Measurements from ENCODE around the gene PUDP. TPM values are rescaled to one million over a fixed set of nuclear protein-coding genes. Genes with fewer than 3 reads are reported as not detected.
A peak's percentile ranks its signal among the peaks of the same experiment; 100 is the strongest.

PUDP gene
- total RNA-seq, 3 donors from 2014 or later, result 6.2 to 20.3 (median 17.9) TPM

DNA sequence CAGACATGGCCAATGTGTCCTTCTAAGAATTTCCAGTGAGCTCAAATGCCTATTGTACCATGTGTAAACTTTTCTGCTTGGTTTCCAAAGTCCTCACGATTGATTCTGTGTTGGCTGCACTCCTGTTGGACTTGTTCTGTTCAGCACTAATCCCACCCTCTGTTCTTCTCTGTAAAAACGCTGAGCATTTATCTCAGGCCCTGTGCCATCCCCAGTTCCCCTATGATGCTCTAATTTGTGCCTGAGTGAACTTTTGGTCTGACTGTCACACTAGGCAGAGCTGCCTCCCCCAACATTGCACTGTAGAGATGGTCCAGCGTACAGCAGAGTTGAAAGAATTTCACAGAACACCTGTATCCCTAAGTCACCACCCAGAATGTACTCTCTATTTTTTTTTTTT lies 76.6 kb downstream of the PUDP start:
- Histone ChIP-seq H3K27ac (no peak overlapping the region), H3K4me1 (no peaks in the 10 kb centered on the region), H3K27me3 (no peaks in the 10 kb centered on the region), H3K9me3 (no peaks in the 10 kb centered on the region), H3K4me3 (no peak overlapping the region), H3K36me3 (no peaks in the 10 kb centered on the region)
- TF ChIP-seq POLR2AphosphoS5 (IDR thresholded peaks at IDR 0.05) (no peak), POLR2A (IDR thresholded peaks at IDR 0.05) (no peak)
- TF ChIP-seq, protein P1, sequence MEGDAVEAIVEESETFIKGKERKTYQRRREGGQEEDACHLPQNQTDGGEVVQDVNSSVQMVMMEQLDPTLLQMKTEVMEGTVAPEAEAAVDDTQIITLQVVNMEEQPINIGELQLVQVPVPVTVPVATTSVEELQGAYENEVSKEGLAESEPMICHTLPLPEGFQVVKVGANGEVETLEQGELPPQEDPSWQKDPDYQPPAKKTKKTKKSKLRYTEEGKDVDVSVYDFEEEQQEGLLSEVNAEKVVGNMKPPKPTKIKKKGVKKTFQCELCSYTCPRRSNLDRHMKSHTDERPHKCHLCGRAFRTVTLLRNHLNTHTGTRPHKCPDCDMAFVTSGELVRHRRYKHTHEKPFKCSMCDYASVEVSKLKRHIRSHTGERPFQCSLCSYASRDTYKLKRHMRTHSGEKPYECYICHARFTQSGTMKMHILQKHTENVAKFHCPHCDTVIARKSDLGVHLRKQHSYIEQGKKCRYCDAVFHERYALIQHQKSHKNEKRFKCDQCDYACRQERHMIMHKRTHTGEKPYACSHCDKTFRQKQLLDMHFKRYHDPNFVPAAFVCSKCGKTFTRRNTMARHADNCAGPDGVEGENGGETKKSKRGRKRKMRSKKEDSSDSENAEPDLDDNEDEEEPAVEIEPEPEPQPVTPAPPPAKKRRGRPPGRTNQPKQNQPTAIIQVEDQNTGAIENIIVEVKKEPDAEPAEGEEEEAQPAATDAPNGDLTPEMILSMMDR (IDR thresholded peaks at IDR 0.05), result no peak
- intact Hi-C loops (cut with DNase I; ENCODE audit: low total_unique reads), result no loop called here
- no peak for DNase-seq (ENCODE audit: low spot score in 2 of 2)

DNA sequence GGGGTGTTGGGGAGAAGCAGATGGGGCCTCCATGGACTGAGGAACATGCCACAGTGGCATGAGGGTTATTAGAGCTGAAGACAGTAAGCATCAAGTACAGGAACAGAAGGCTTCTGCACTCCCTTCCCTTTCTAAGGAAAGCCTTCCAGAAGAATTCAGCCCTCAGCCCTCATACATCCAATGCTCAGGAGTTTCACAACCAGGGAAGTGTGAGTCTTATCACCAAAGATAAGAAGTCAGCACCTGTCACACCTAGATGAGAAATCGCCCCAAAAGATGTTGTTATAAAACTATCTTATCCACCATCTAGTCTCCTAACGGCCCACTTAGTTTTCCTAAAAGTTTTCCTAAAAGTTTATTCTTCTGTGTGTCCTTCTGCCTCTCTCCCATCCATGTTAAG lies 78.4 kb downstream of the PUDP start:
- H3K27me3 ChIP-seq, result no peaks in the 10 kb centered on the region
- no peak overlapping the region for H3K27ac ChIP-seq
- intact Hi-C loops (cut with DNase I; ENCODE audit: low total_unique reads), result no loop called here
- no peaks in the 10 kb centered on the region for H3K4me1 ChIP-seq
- TF ChIP-seq POLR2AphosphoS5 (IDR thresholded peaks at IDR 0.05), result no peak
- TF ChIP-seq POLR2A (IDR thresholded peaks at IDR 0.05), result no peak
- TF ChIP-seq, protein P1 (IDR thresholded peaks at IDR 0.05), result no peak
- no peak for DNase-seq (ENCODE audit: low spot score in 2 of 2)
- H3K36me3 ChIP-seq, result no peaks in the 10 kb centered on the region
- H3K4me3 ChIP-seq, result no peak overlapping the region
- H3K9me3 ChIP-seq, result no peaks in the 10 kb centered on the region

DNA sequence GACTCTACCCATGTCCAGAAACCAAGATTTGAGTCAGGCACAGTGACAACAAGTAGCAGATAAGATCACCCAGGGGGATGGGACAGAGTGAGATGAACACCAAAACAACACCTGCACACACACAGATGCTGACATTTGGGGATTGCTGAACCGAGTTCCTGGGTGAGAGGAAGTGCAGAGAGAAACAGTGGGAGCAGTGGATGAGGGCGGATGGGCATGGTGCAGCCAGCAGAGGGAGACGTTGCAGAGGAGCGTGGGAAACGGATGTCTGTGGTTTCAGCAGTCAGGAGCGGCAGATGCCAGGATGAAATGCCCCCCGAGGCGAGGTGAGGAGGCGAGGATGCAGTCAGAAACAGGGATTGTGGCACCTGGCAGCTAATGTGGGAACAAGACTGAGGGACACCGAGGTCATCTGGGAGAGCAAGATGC lies 79.0 kb downstream of the PUDP start:
- Histone ChIP-seq H3K4me1 (no peaks in the 10 kb centered on the region), H3K36me3 (no peaks in the 10 kb centered on the region), H3K27ac (no peak overlapping the region), H3K4me3 (no peak overlapping the region), H3K27me3 (no peaks in the 10 kb centered on the region), H3K9me3 (no peaks in the 10 kb centered on the region)
- no peak for TF ChIP-seq POLR2A (IDR thresholded peaks at IDR 0.05)
- TF ChIP-seq, protein P1 (IDR thresholded peaks at IDR 0.05), result peak in 1 of 3 donors; percentile 31
- TF ChIP-seq POLR2AphosphoS5 (IDR thresholded peaks at IDR 0.05), result no peak
- peak in 1 of 2 donors; percentile 22 for DNase-seq (ENCODE audit: low spot score in 2 of 2)
- intact Hi-C loops (cut with DNase I; ENCODE audit: low total_unique reads), result no loop called here

DNA sequence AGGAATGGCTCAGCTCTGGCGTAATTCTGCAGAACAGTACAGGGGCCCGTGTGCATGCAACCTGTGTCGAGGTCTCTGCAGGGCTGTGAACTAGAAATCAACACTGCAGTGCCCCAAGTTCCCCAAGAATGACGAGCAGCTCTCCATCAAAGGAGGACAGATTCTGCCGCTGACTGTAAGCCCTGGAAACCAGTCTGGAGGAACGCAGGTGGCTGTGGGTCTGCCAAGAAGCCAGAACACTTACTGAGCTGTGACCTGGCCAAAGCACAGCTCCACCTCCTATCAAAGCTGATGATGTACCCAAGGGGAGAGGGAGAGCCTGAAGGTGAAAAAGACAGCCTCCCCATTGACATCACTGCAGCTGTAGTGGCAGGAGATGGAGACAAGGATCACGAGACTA lies 80.7 kb downstream of the PUDP start:
- Histone ChIP-seq H3K9me3 (no peaks in the 10 kb centered on the region), H3K27ac (no peak overlapping the region), H3K27me3 (no peaks in the 10 kb centered on the region), H3K4me1 (no peaks in the 10 kb centered on the region), H3K36me3 (no peaks in the 10 kb centered on the region), H3K4me3 (no peak overlapping the region)
- no peak for TF ChIP-seq POLR2AphosphoS5 (IDR thresholded peaks at IDR 0.05)
- intact Hi-C loops (cut with DNase I; ENCODE audit: low total_unique reads), result no loop called here
- DNase-seq (ENCODE audit: low spot score in 2 of 2), result no peak

DNA sequence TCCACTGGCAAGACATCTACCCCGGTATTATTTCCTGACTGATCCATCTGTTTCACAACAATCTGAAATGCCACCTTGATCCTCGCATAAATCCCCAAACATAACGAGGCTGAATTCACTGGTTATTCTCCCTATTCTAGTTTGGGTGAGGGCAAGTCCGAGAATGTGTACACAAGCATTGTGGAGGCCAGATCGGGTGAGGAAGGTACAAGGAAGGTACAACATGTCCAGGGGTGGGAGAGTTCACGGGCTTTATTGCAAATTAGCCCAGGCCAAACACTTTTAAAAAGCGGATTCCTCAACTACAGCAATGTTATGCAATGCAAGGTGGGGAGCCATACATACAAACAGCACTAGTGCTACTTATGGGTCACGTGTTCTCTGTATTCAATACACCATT lies 82.5 kb downstream of the PUDP start:
- Histone ChIP-seq H3K4me1 (no peaks in the 10 kb centered on the region), H3K9me3 (no peaks in the 10 kb centered on the region), H3K36me3 (no peaks in the 10 kb centered on the region), H3K27me3 (no peaks in the 10 kb centered on the region), H3K27ac (no peak overlapping the region), H3K4me3 (no peak overlapping the region)
- no peak for DNase-seq (ENCODE audit: low spot score in 2 of 2)
- intact Hi-C loops (cut with DNase I; ENCODE audit: low total_unique reads), result no loop called here
- TF ChIP-seq, protein P1 (IDR thresholded peaks at IDR 0.05), result no peak
- no peak for TF ChIP-seq POLR2A (IDR thresholded peaks at IDR 0.05)
- no peak for TF ChIP-seq POLR2AphosphoS5 (IDR thresholded peaks at IDR 0.05)

DNA sequence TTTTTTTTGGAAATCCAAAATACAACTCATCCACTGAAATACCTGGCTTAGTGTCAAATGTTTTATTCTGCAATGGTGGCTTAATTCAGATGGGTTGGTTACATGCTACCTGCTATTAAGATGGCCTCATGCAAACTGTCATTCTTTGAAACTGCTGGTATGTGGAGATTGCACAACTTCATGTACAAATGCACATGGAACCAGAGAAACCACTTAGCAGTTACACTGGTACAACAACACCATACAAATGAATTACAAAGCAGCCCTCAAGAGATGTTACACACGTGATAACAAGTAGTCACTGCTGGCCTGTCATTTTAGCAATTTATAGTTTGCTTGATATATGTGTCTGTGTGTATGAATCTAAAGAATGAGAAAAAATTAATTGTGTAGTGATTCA lies 85.0 kb downstream of the PUDP start:
- DNase-seq (ENCODE audit: low spot score in 2 of 2), result no peak
- no peak overlapping the region for H3K27ac ChIP-seq
- H3K4me3 ChIP-seq, result no peak overlapping the region
- H3K4me1 ChIP-seq, result no peaks in the 10 kb centered on the region
- no peaks in the 10 kb centered on the region for H3K9me3 ChIP-seq
- H3K36me3 ChIP-seq, result no peaks in the 10 kb centered on the region
- intact Hi-C loops (cut with DNase I; ENCODE audit: low total_unique reads), result no loop called here
- no peaks in the 10 kb centered on the region for H3K27me3 ChIP-seq
- TF ChIP-seq POLR2A (IDR thresholded peaks at IDR 0.05) (no peak), POLR2AphosphoS5 (IDR thresholded peaks at IDR 0.05) (no peak)
- TF ChIP-seq, protein P1 (IDR thresholded peaks at IDR 0.05), result no peak
